Activated naive CD4-positive, alpha-beta T cell treated with anti-CD3 and anti-CD28 coated beads for 36 hours (primary cell): ENCODE results near the gene PTGR2. TPM values are rescaled to one million over a fixed set of nuclear protein-coding genes. Genes with fewer than 3 reads are reported as not detected.
"Not testable (repeated sequence)": the region's sequence is repeated elsewhere in the genome, so short reads cannot be mapped to it uniquely, and the experiment has no call there.

ENCODE experiments used
- CTCF ChIA-PET: fragments of 350-600 bp; sonication (Branson Sonifier 250); formaldehyde crosslinking; loops from one replicate; lab custom pipeline; 2021; ENCODE audit warnings: antibody characterized with exemption; lab: Charles Lee
- DNase-seq: peaks from one replicate; pipeline ENCODE4 v3.0.0-alpha.2; 2020
- H3K27ac Mint-ChIP-seq: one replicate; pipeline ENCODE4 v1.8.0; 2021; ENCODE audit warnings: mild to moderate bottlenecking, mixed read lengths
- H3K27me3 Mint-ChIP-seq: one replicate; pipeline ENCODE4 v1.8.0; 2021; ENCODE audit warnings: low read depth, mixed read lengths
- H3K36me3 Mint-ChIP-seq: one replicate; pipeline ENCODE4 v1.8.0; 2021; ENCODE audit warnings: low read depth, mixed read lengths
- H3K4me1 Mint-ChIP-seq: one replicate; pipeline ENCODE4 v1.8.0; 2021; ENCODE audit warnings: low read depth, mixed read lengths
- H3K4me3 Mint-ChIP-seq: one replicate; pipeline ENCODE4 v1.8.0; 2021; ENCODE audit warnings: mild to moderate bottlenecking, moderate library complexity, mixed read lengths
- H3K9me3 Mint-ChIP-seq: one replicate; pipeline ENCODE4 v1.8.0; 2021; ENCODE audit warnings: mixed read lengths
- intact Hi-C: fragments of 100-400 bp; cut with micrococcal nuclease; formaldehyde crosslinking; loops from one replicate; pipeline ENCODE4 v1.15.1; 2023
- total RNA-seq, 2 experiments: library from RNA; stranded (reverse); gene quantifications; one replicate each; pipeline ENCODE4 v1.2.3, GENCODE V29; 2021

PTGR2 gene
- total RNA-seq, 2 experiments from 2014 or later = 10.7 to 14.1 TPM

DNA sequence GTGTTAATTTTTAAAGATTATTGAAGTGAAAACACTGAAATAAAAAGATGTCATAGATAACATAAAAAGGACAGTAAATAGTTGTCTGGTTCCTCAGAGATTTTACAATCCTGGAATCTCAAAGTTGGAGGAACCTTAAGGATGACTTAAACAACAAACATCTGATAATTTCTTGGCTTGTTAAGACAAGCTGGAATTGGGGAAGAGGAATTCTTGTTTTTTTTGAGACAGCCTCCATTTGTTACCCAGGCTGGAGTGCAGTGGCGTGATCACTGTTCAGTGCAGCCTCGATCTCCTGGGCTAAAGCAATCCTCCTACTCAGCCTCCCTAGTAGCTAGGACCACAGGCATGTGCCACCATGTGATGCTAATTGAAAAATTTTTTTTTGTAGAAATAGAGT is 37.3 kb downstream of the PTGR2 start:
- H3K27ac Mint-ChIP-seq = peak overlapping the region; percentile 94
- peak overlapping the region; percentile 88 for H3K4me3 Mint-ChIP-seq
- no peaks in the 10 kb centered on the region for H3K27me3 Mint-ChIP-seq
- CTCF ChIA-PET = interaction anchor here (1.7 kb wide), 1 partner anchor 160 kb away, joined by 5 read pairs; no protein-coding TSS in a partner anchor
- H3K4me1 Mint-ChIP-seq = peaks cover 50% of the 10 kb centered on the region
- H3K9me3 Mint-ChIP-seq = no peaks in the 10 kb centered on the region
- DNase-seq = no peak
- intact Hi-C loops = loop anchor here (5.0 kb wide), 1 partner anchor 128 kb away; the partner anchor contains the start of genes BBOF1 and ENTPD5
- peaks cover 14% of the 10 kb centered on the region for H3K36me3 Mint-ChIP-seq

GRCh38 chr14:73889376-73889775 is 37.7 kb downstream of the PTGR2 start:
- intact Hi-C loops = loop anchor here (5.0 kb wide), 1 partner anchor 128 kb away; the partner anchor contains the start of genes BBOF1 and ENTPD5
- Mint-ChIP-seq H3K36me3 (peaks cover 16% of the 10 kb centered on the region), H3K27ac (peak overlapping the region; percentile 4), H3K4me1 (peaks cover 50% of the 10 kb centered on the region), H3K9me3 (no peaks in the 10 kb centered on the region), H3K4me3 (no peak overlapping the region), H3K27me3 (no peaks in the 10 kb centered on the region)
- no peak for DNase-seq
- CTCF ChIA-PET = interaction anchor here (0.6 to 1.7 kb wide), 3 partner anchors 122 to 588 kb away, joined by 3 to 7 read pairs (median 5); no protein-coding TSS in a partner anchor

- CTCF ChIA-PET = not testable (repeated sequence)
Observed at GRCh38 chr14:73894180-73894687, 42.6 kb downstream of the PTGR2 start.

GRCh38 chr14:73895939-73896338 is 44.3 kb downstream of the PTGR2 start:
- CTCF ChIA-PET = interaction anchor here (0.7 to 0.9 kb wide), 2 partner anchors 112 to 118 kb away, joined by 3 to 4 read pairs; no protein-coding TSS in a partner anchor
- intact Hi-C loops = no loop called here

More at GRCh38 chr14:73894180-73894687, 42.6 kb downstream of the PTGR2 start:
- H3K27ac Mint-ChIP-seq, H3K9me3 Mint-ChIP-seq, H3K27me3 Mint-ChIP-seq, DNase-seq, H3K4me3 Mint-ChIP-seq, intact Hi-C loops: not testable (repeated sequence)
- H3K36me3 Mint-ChIP-seq = peaks cover 39% of the 10 kb centered on the region
- H3K4me1 Mint-ChIP-seq = peaks cover 30% of the 10 kb centered on the region

GRCh38 chr14:73896521-73896920 is 44.9 kb downstream of the PTGR2 start:
- H3K36me3 Mint-ChIP-seq = peaks cover 43% of the 10 kb centered on the region

More at GRCh38 chr14:73895939-73896338, 44.3 kb downstream of the PTGR2 start:
- no peak for DNase-seq
- no peak overlapping the region for H3K4me3 Mint-ChIP-seq
- H3K4me1 Mint-ChIP-seq = peaks cover 19% of the 10 kb centered on the region
- no peaks in the 10 kb centered on the region for H3K27me3 Mint-ChIP-seq
- peaks cover 43% of the 10 kb centered on the region for H3K36me3 Mint-ChIP-seq
- H3K27ac Mint-ChIP-seq = peak overlapping the region; percentile 89
- no peaks in the 10 kb centered on the region for H3K9me3 Mint-ChIP-seq

GRCh38 chr14:73903028-73903427 is 51.4 kb downstream of the PTGR2 start:
- H3K9me3 Mint-ChIP-seq = no peaks in the 10 kb centered on the region
- intact Hi-C loops = no loop called here
- no peak overlapping the region for H3K4me3 Mint-ChIP-seq
- H3K36me3 Mint-ChIP-seq = peaks cover 34% of the 10 kb centered on the region
- CTCF ChIA-PET = no interaction called here
- DNase-seq = no peak
- no peaks in the 10 kb centered on the region for H3K4me1 Mint-ChIP-seq
- H3K27me3 Mint-ChIP-seq = no peaks in the 10 kb centered on the region
- H3K27ac Mint-ChIP-seq = no peak overlapping the region

More at GRCh38 chr14:73896521-73896920, 44.9 kb downstream of the PTGR2 start:
- Mint-ChIP-seq H3K4me3 (no peak overlapping the region), H3K27ac (peak overlapping the region; percentile 89), H3K4me1 (peaks cover 19% of the 10 kb centered on the region), H3K9me3 (no peaks in the 10 kb centered on the region), H3K27me3 (no peaks in the 10 kb centered on the region)
- intact Hi-C loops = no loop called here
- CTCF ChIA-PET = interaction anchor here (0.6 to 0.9 kb wide), 3 partner anchors 111 to 433 kb away, joined by 3 to 4 read pairs (median 4); no protein-coding TSS in a partner anchor
- no peak for DNase-seq

- Mint-ChIP-seq H3K9me3 (peaks cover 6% of the 10 kb centered on the region), H3K36me3 (peaks cover 66% of the 10 kb centered on the region), H3K4me1 (no peaks in the 10 kb centered on the region), H3K27me3 (no peaks in the 10 kb centered on the region), H3K4me3 (no peak overlapping the region), H3K27ac (no peak overlapping the region)
- CTCF ChIA-PET = no interaction called here
- intact Hi-C loops = no loop called here
- no peak for DNase-seq
Observed at GRCh38 chr14:73909681-73910080, 58.0 kb downstream of the PTGR2 start.

GRCh38 chr14:73913256-73913655 is 61.6 kb downstream of the PTGR2 start:
- peaks cover 2% of the 10 kb centered on the region for H3K4me1 Mint-ChIP-seq
- CTCF ChIA-PET = interaction anchor here (0.6 to 1.1 kb wide), 3 partner anchors 11 to 438 kb away, joined by 3 to 6 read pairs (median 4); no protein-coding TSS in a partner anchor
- H3K9me3 Mint-ChIP-seq = peaks cover 6% of the 10 kb centered on the region
- peaks cover 50% of the 10 kb centered on the region for H3K36me3 Mint-ChIP-seq
- intact Hi-C loops = no loop called here
- DNase-seq = no peak
- H3K4me3 Mint-ChIP-seq = no peak overlapping the region
- no peak overlapping the region for H3K27ac Mint-ChIP-seq
- no peaks in the 10 kb centered on the region for H3K27me3 Mint-ChIP-seq

DNA sequence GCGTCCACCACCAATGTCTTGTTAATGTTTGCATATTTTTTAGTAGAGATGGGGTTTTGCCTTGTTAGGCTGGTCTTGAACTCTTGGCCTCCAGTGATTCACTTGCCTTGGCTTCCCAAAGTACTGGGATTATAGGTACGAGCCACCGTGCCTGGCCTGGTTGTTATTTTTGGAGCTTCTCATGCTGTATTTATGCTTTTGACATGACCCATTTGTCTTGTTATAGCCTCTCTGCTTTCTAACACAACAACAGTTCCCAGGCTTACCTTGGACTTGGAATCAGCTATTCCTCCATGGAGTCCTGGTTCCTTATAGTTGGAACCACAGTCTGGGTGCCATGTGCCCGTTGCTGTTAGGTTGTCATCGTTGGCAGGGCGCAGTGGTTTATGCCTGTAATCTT is 64.7 kb downstream of the PTGR2 start:
- H3K9me3 Mint-ChIP-seq = peaks cover 2% of the 10 kb centered on the region
- CTCF ChIA-PET = no interaction called here
- H3K27ac Mint-ChIP-seq = no peak overlapping the region
- no peak overlapping the region for H3K4me3 Mint-ChIP-seq
- H3K4me1 Mint-ChIP-seq = peaks cover 2% of the 10 kb centered on the region
- peaks cover 30% of the 10 kb centered on the region for H3K36me3 Mint-ChIP-seq
- no peak for DNase-seq
- H3K27me3 Mint-ChIP-seq = no peaks in the 10 kb centered on the region
- intact Hi-C loops = no loop called here

DNA sequence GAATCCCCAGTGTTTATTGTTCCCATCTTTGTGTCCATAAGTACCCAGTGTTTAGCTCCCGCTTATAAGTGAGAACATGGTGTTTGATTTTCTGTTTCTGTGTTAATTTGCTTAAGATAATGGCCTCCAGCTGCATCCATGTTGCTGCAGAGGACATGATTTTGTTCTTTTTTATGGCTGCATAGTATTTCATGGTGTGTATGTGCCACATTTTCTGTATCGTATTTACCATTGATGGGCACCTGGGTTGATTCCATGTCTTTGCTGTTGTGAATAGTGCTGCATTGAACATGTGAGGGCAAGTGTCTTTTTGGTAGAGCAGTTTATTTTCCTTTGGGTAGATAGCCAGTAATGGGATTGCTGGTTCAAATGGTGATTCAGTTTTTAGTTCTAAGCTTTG is 67.8 kb downstream of the PTGR2 start:
- DNase-seq, H3K9me3 Mint-ChIP-seq, H3K4me1 Mint-ChIP-seq, intact Hi-C loops, CTCF ChIA-PET, H3K27me3 Mint-ChIP-seq, H3K27ac Mint-ChIP-seq, H3K4me3 Mint-ChIP-seq: not testable (repeated sequence)
- H3K36me3 Mint-ChIP-seq = peaks cover 16% of the 10 kb centered on the region

GRCh38 chr14:73924337-73924736 is 72.7 kb downstream of the PTGR2 start:
- no peaks in the 10 kb centered on the region for H3K4me1 Mint-ChIP-seq
- CTCF ChIA-PET = interaction anchor here (1.2 kb wide), 1 partner anchor 10 kb away, joined by 6 read pairs; no protein-coding TSS in a partner anchor
- no peaks in the 10 kb centered on the region for H3K27me3 Mint-ChIP-seq
- no peak for DNase-seq
- peaks cover 40% of the 10 kb centered on the region for H3K36me3 Mint-ChIP-seq
- no peak overlapping the region for H3K4me3 Mint-ChIP-seq
- H3K27ac Mint-ChIP-seq = peak overlapping the region; percentile 38
- H3K9me3 Mint-ChIP-seq = no peaks in the 10 kb centered on the region
- intact Hi-C loops = no loop called here
